ENCODE measurements around the gene NOC2L. TPM values are rescaled to one million over a fixed set of nuclear protein-coding genes. Genes with fewer than 3 reads are reported as not detected.

The NOC2L gene
- polyA plus RNA-seq, 2 of the 4 experiments (the other 2 are of a cell fraction): 48.4 to 73.5 TPM

DNA sequence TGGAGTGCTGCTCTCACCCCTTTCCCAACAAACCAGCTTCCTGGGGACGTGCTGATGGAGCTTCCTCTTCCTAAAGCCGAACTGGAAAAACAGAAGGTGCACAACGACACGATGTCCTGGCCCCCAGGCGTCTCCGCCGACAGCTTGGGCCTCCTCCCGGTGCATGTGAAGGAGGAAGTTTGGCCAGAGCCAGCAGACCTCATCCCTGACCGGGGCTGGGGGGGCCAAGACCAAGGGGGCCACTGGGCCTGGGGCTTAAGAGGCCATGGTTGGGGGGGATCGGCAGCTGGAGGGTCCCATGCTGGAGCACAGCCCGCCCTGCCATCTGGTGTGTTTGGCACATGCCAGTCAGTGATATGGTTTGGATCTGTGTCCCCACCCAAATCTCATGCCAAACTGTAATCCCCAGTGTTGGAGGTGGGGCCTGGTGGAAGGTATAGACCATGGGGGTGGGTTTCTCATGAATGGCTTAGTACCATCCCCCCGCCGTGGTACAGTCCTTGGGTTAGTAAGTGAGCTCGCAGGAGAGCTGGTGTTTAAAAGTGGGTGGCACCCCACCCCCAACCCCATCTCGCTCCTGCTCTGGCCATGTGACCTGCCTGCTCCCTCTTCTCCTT, 34.4 kb upstream of the NOC2L start:
- Histone ChIP-seq H3K4me2 (no peak overlapping the region), H3K9me3 (peaks cover 14% of the 10 kb centered on the region; the same call in 2 of the 3 replicates), H3K4me3 (no peak overlapping the region), H3K27ac (no peak overlapping the region), H3K4me1 (peaks cover 11% of the 10 kb centered on the region)
- ATAC-seq (peak; percentile 8 to 14; a peak in 3 of 6 replicates), FAIRE-seq (no peak), DNase-seq (ENCODE audit: low read depth in 1 of 2, low spot score in 1 of 2) (no peak)
- WGBS (ENCODE audit: missing lambda C conversion rate): 69% methylated on average over 6 of the region's 15 CpGs
- TF ChIP-seq POLR2A (IDR thresholded peaks at IDR 0.05; ENCODE audit: low read length): no peak
- TF ChIP-seq, protein P1, sequence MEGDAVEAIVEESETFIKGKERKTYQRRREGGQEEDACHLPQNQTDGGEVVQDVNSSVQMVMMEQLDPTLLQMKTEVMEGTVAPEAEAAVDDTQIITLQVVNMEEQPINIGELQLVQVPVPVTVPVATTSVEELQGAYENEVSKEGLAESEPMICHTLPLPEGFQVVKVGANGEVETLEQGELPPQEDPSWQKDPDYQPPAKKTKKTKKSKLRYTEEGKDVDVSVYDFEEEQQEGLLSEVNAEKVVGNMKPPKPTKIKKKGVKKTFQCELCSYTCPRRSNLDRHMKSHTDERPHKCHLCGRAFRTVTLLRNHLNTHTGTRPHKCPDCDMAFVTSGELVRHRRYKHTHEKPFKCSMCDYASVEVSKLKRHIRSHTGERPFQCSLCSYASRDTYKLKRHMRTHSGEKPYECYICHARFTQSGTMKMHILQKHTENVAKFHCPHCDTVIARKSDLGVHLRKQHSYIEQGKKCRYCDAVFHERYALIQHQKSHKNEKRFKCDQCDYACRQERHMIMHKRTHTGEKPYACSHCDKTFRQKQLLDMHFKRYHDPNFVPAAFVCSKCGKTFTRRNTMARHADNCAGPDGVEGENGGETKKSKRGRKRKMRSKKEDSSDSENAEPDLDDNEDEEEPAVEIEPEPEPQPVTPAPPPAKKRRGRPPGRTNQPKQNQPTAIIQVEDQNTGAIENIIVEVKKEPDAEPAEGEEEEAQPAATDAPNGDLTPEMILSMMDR (IDR thresholded peaks at IDR 0.05): no peak
- TF ChIP-seq SMC3 (IDR thresholded peaks at IDR 0.05): no peak
- no peak for TF ChIP-seq MAZ (IDR thresholded peaks at IDR 0.05; ENCODE audit: borderline replicate concordance, low read depth, low read length)
- no peak for TF ChIP-seq TFCP2L1 (CRISPR knock-in tag; IDR thresholded peaks at IDR 0.05)
- TF ChIP-seq, protein P2, sequence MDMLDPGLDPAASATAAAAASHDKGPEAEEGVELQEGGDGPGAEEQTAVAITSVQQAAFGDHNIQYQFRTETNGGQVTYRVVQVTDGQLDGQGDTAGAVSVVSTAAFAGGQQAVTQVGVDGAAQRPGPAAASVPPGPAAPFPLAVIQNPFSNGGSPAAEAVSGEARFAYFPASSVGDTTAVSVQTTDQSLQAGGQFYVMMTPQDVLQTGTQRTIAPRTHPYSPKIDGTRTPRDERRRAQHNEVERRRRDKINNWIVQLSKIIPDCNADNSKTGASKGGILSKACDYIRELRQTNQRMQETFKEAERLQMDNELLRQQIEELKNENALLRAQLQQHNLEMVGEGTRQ (IDR thresholded peaks at IDR 0.05): no peak
- no peak for TF ChIP-seq EHMT2 (IDR thresholded peaks at IDR 0.05; ENCODE audit: low read depth)
- TF ChIP-seq, protein P3, sequence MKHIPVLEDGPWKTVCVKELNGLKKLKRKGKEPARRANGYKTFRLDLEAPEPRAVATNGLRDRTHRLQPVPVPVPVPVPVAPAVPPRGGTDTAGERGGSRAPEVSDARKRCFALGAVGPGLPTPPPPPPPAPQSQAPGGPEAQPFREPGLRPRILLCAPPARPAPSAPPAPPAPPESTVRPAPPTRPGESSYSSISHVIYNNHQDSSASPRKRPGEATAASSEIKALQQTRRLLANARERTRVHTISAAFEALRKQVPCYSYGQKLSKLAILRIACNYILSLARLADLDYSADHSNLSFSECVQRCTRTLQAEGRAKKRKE (CRISPR knock-in tag; IDR thresholded peaks at IDR 0.05; ENCODE audit: low read depth): no peak
- TF ChIP-seq, protein P4, sequence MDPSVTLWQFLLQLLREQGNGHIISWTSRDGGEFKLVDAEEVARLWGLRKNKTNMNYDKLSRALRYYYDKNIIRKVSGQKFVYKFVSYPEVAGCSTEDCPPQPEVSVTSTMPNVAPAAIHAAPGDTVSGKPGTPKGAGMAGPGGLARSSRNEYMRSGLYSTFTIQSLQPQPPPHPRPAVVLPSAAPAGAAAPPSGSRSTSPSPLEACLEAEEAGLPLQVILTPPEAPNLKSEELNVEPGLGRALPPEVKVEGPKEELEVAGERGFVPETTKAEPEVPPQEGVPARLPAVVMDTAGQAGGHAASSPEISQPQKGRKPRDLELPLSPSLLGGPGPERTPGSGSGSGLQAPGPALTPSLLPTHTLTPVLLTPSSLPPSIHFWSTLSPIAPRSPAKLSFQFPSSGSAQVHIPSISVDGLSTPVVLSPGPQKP (IDR thresholded peaks at IDR 0.05; ENCODE audit: low read depth, low read length): no peak
- TF ChIP-seq HDAC2 (IDR thresholded peaks at IDR 0.05): no peak
- TF ChIP-seq NPAS2 (CRISPR knock-in tag; IDR thresholded peaks at IDR 0.05; ENCODE audit: borderline replicate concordance): no peak
- TF ChIP-seq ESRRA (IDR thresholded peaks at IDR 0.05; ENCODE audit: borderline replicate concordance, low read length): no peak
- TF ChIP-seq, protein P5, sequence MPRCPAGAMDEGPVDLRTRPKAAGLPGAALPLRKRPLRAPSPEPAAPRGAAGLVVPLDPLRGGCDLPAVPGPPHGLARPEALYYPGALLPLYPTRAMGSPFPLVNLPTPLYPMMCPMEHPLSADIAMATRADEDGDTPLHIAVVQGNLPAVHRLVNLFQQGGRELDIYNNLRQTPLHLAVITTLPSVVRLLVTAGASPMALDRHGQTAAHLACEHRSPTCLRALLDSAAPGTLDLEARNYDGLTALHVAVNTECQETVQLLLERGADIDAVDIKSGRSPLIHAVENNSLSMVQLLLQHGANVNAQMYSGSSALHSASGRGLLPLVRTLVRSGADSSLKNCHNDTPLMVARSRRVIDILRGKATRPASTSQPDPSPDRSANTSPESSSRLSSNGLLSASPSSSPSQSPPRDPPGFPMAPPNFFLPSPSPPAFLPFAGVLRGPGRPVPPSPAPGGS (IDR thresholded peaks at IDR 0.05): no peak
- TF ChIP-seq RFX5 (IDR thresholded peaks at IDR 0.05): no peak
- no peak for TF ChIP-seq CHD2 (IDR thresholded peaks at IDR 0.05; ENCODE audit: low read length, partially characterized antibody)
- POLR2A ChIA-PET: no interaction called here
- CTCF ChIA-PET: interaction anchor here (2.4 to 4.9 kb wide), 4 partner anchors 8 to 12 kb away, joined by 7 to 48 read pairs (median 18); no protein-coding TSS in a partner anchor

DNA sequence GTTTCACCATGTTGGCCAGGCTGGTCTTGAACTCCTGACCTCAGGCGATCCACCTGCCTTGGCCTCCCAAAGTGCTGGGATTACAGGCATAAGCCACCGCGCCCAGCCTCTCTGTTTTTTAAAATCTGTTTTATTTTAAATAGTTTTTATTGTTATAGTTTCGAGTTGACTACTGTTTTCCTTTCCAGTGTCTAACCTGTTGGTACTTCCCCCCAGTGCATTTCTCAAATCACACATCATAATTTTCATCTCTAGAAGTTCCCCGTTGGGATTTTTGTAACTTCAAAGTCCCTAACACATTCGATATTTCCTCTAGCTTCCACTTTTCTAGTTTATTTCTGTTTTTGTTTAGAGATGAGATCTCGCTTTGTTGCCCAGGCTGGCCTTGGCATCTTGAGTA, 33.3 kb upstream of the NOC2L start:
- POLR2A ChIA-PET: no interaction called here
- CTCF ChIA-PET: interaction anchor here (1.7 to 4.9 kb wide), 6 partner anchors 9 to 299 kb away, joined by 5 to 48 read pairs (median 11); no protein-coding TSS in a partner anchor
- 84% methylated on average over 7 of the region's 7 CpGs for WGBS (ENCODE audit: missing lambda C conversion rate)
- ATAC-seq (no peak), FAIRE-seq (no peak), DNase-seq (ENCODE audit: low read depth in 1 of 2, low spot score in 1 of 2) (no peak)
- no peak for TF ChIP-seq NPAS2 (CRISPR knock-in tag; IDR thresholded peaks at IDR 0.05; ENCODE audit: borderline replicate concordance)
- peaks cover 14% of the 10 kb centered on the region; the same call in 2 of the 3 replicates for H3K9me3 ChIP-seq
- H3K4me3 ChIP-seq: no peak overlapping the region
- no peak overlapping the region for H3K4me2 ChIP-seq
- H3K27ac ChIP-seq: no peak overlapping the region
- H3K4me1 ChIP-seq: peaks cover 7% of the 10 kb centered on the region

DNA sequence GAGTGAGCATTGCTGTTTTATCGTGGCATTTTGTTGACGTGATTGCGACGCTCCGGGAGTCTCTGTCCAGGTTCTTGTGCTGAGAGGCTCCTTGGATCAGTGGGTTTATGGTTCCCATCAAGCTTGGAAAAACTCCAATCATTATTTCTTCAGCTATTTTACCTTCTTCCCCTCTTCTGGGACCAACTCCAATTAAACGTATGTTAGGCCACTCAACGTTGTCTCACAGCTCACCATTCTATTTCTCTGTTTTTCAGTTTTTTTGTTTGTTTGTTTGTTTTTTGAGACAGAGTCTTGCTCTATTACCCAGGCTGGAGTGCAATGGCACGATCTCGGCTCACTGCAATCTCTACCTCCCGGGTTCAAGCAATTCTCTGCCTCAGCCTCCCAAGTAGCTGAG, 32.8 kb upstream of the NOC2L start:
- peaks cover 7% of the 10 kb centered on the region for H3K4me1 ChIP-seq
- FAIRE-seq (no peak), ATAC-seq (no peak), DNase-seq (ENCODE audit: low read depth in 1 of 2, low spot score in 1 of 2) (no peak)
- H3K27ac ChIP-seq: no peak overlapping the region
- ChIA-PET CTCF (interaction anchor here (1.7 to 4.9 kb wide), 7 partner anchors 8 to 300 kb away, joined by 3 to 48 read pairs (median 7); no protein-coding TSS in a partner anchor), POLR2A (interaction anchor here (0.6 kb wide), 1 partner anchor 415 kb away, joined by 3 read pairs; the partner anchor contains the start of gene MRPL20)
- H3K4me2 ChIP-seq: no peak overlapping the region
- WGBS (ENCODE audit: missing lambda C conversion rate): 94% methylated on average over 10 of the region's 10 CpGs
- H3K9me3 ChIP-seq: peaks cover 14% of the 10 kb centered on the region; the same call in 2 of the 3 replicates
- no peak overlapping the region for H3K4me3 ChIP-seq
- TF ChIP-seq FOSB (CRISPR knock-in tag; IDR thresholded peaks at IDR 0.05) (no peak), SREBF2 (IDR thresholded peaks at IDR 0.05) (no peak), HOXB5 (CRISPR knock-in tag; IDR thresholded peaks at IDR 0.05) (no peak), RARB (CRISPR knock-in tag; IDR thresholded peaks at IDR 0.05) (no peak), NFE2L2 (conservative IDR thresholded peaks at IDR 0.05; ENCODE audit: low read length) (no peak), RNF2 (IDR thresholded peaks at IDR 0.05; ENCODE audit: borderline replicate concordance, low read depth) (no peak), PHF8 (IDR thresholded peaks at IDR 0.05; ENCODE audit: borderline replicate concordance, low read depth) (no peak), TP53 (CRISPR knock-in tag; IDR thresholded peaks at IDR 0.05) (no peak), TFCP2L1 (CRISPR knock-in tag; IDR thresholded peaks at IDR 0.05) (no peak), HDAC2 (IDR thresholded peaks at IDR 0.05) (no peak), ZSCAN20 (CRISPR knock-in tag; IDR thresholded peaks at IDR 0.05) (no peak)
- TF ChIP-seq, protein P6, sequence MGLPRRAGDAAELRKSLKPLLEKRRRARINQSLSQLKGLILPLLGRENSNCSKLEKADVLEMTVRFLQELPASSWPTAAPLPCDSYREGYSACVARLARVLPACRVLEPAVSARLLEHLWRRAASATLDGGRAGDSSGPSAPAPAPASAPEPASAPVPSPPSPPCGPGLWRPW (IDR thresholded peaks at IDR 0.05): no peak
- TF ChIP-seq, protein P7, sequence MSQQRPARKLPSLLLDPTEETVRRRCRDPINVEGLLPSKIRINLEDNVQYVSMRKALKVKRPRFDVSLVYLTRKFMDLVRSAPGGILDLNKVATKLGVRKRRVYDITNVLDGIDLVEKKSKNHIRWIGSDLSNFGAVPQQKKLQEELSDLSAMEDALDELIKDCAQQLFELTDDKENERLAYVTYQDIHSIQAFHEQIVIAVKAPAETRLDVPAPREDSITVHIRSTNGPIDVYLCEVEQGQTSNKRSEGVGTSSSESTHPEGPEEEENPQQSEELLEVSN (IDR thresholded peaks at IDR 0.05; ENCODE audit: borderline replicate concordance, low read depth): no peak

Measured in A549 (cell line).